Keratinocyte (primary cell): ENCODE results near the gene SNRK. TPM values are rescaled to one million over a fixed set of nuclear protein-coding genes. Genes with fewer than 3 reads are reported as not detected.

ENCODE experiments used
- DNase-seq: peaks from one replicate; pipeline ENCODE4 v3.0.0-alpha.2; 2011; ENCODE audit warnings: low read depth, missing footprints, low spot score
- FAIRE-seq: peaks from 2 replicates; lab custom pipeline; 2011; peaks lifted over from hg19 to GRCh38; lab: Jason Lieb, UNC
- H2AFZ ChIP-seq: 2 replicates; pipeline ENCODE4 v1.6.0; 2012; ENCODE audit warnings: low read length, control low read depth, inconsistent platforms; ENCODE audit not compliant: control insufficient read depth
- H3K27ac ChIP-seq: 2 replicates; pipeline ENCODE4 v1.5.1; 2011; ENCODE audit warnings: low read length; ENCODE audit not compliant: control insufficient read depth, insufficient read depth
- H3K27me3 ChIP-seq: 3 replicates; pipeline ENCODE4 v1.6.0; 2011; ENCODE audit warnings: low read length; ENCODE audit not compliant: control insufficient read depth, insufficient read depth; ENCODE audit errors: extremely low read depth
- H3K36me3 ChIP-seq, 2 experiments: 2 replicates in 1 of 2; 3 replicates in 1 of 2; pipeline ENCODE4 v1.5.1; 2011; ENCODE audit warnings: low read length in 2 of 2, mild to moderate bottlenecking in 1 of 2; ENCODE audit not compliant: control insufficient read depth in 2 of 2, insufficient read depth in 2 of 2; ENCODE audit errors: extremely low read depth in 1 of 2
- H3K4me1 ChIP-seq: 3 replicates; pipeline ENCODE4 v1.5.1; 2011; ENCODE audit warnings: low read length; ENCODE audit not compliant: control insufficient read depth, insufficient read depth; ENCODE audit errors: extremely low read depth
- H3K4me2 ChIP-seq: 3 replicates; pipeline ENCODE4 v1.6.0; 2011; ENCODE audit warnings: low read depth, low read length; ENCODE audit not compliant: control insufficient read depth, insufficient read depth; ENCODE audit errors: extremely low read depth
- H3K4me3 ChIP-seq, 3 experiments: fragments of 200-600 bp in 1 of 3; sonication (generic) in 1 of 3; 2 replicates in 2 of 3; 3 replicates in 1 of 3; pipeline ENCODE4 v1.5.1; 2011 to 2016; ENCODE audit warnings: low read length in 3 of 3, mild to moderate bottlenecking in 3 of 3, control low read depth in 2 of 3, inconsistent platforms in 1 of 3, low read depth in 1 of 3, mixed read lengths in 1 of 3, mixed run types in 1 of 3, moderate library complexity in 1 of 3; ENCODE audit not compliant: control insufficient read depth in 2 of 3, insufficient read depth in 2 of 3; ENCODE audit errors: extremely low read depth in 1 of 3
- H3K79me2 ChIP-seq: 2 replicates; pipeline ENCODE4 v1.6.0; 2012; ENCODE audit warnings: low read length; ENCODE audit not compliant: control insufficient read depth, insufficient read depth
- H3K9ac ChIP-seq: 3 replicates; pipeline ENCODE4 v1.6.0; 2011; ENCODE audit warnings: low read length; ENCODE audit not compliant: control insufficient read depth, insufficient read depth; ENCODE audit errors: extremely low read depth
- H3K9me1 ChIP-seq: 3 replicates; pipeline ENCODE4 v1.6.0; 2011; ENCODE audit warnings: low read length; ENCODE audit not compliant: control insufficient read depth, insufficient read depth; ENCODE audit errors: extremely low read depth
- H3K9me3 ChIP-seq: 2 replicates; pipeline ENCODE4 v1.5.1; 2012; ENCODE audit warnings: low read depth, low read length; ENCODE audit not compliant: control insufficient read depth
- H4K20me1 ChIP-seq: 3 replicates; pipeline ENCODE4 v1.6.0; 2011; ENCODE audit warnings: low read length; ENCODE audit not compliant: control insufficient read depth, insufficient read depth; ENCODE audit errors: extremely low read depth
- CTCF ChIP-seq, 3 experiments: IDR thresholded peaks in 1 of 3; conservative IDR thresholded peaks in 1 of 3; optimal IDR thresholded peaks in 1 of 3; 2 replicates in 2 of 3; 3 replicates in 1 of 3; pipeline versions ENCODE3 to v1.5.1; 2011; ENCODE audit warnings: low read length in 3 of 3, mild to moderate bottlenecking in 3 of 3, moderate library complexity in 2 of 3, control low read depth in 1 of 3, inconsistent platforms in 1 of 3; ENCODE audit not compliant: insufficient read depth in 2 of 3; ENCODE audit errors: extremely low read depth in 1 of 3
- EZH2 ChIP-seq: IDR thresholded peaks from one replicate; pipeline ENCODE4 v1.6.1; 2012; ENCODE audit warnings: inconsistent platforms, mild to moderate bottlenecking, low read length, moderate library complexity
- dilution Hi-C: fragments of 300-500 bp; cut with MboI; formaldehyde crosslinking; loops from one replicate; pipeline ENCODE4 v1.7.0; 2020; ENCODE audit warnings: low sequenced_read_pairs; ENCODE audit not compliant: extremely low pct_ligation_motif_present
- polyA plus RNA-seq, 5 experiments: library from polyadenylated mRNA; depleted of rRNA in 3 of 5; stranded (reverse) in 3 of 5; stranded (forward) in 1 of 5; unstranded in 1 of 5; fragments of >200 nt; gene quantifications; 1 replicate in 1 of 5; 2 replicates in 3 of 5; 3 replicates in 1 of 5; pipeline versions ENCODE4 v1.2.1 to v1.2.3, GENCODE V29; 2011 to 2012; ENCODE audit warnings: missing spikeins in 2 of 5, low read depth in 1 of 5, low replicate concordance in 1 of 5

Gene SNRK
- polyA plus RNA-seq, 1 donor (not counting 4 experiments of a cell fraction or from before 2014, with no cell fraction given) = 15.7 TPM

DNA sequence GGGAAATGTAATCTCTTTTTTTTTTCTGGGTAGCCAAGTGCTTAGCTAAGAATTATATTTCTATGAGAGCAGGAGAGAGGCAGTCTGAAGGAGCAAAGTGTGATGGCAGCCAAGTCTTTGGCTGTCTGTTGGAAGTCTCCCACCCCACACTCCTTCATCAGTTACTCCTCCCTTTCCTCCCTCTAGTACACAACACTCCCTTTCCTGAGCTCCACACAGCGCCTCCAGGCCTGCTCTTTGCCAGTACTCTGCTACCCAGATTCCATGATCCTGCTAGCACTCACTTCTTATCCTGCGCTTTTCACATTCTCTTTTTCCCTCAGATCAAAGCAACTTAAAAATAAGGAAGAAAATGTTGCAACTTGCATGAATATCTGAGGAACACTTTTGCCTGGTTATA lies 37.4 kb upstream of the SNRK start:
- Histone ChIP-seq H3K9ac (no peak overlapping the region), H2AFZ (no peak overlapping the region), H3K4me2 (no peak overlapping the region), H3K9me1 (no peaks in the 10 kb centered on the region), H3K4me1 (no peaks in the 10 kb centered on the region), H3K79me2 (no peaks in the 10 kb centered on the region), H3K27ac (no peak overlapping the region), H4K20me1 (no peaks in the 10 kb centered on the region), H3K9me3 (no peaks in the 10 kb centered on the region), H3K36me3 (no peaks in the 10 kb centered on the region), H3K27me3 (no peaks in the 10 kb centered on the region), H3K4me3 (no peak overlapping the region)
- DNase-seq (no peak), FAIRE-seq (no peak)
- dilution Hi-C loops = no loop called here
- TF ChIP-seq EZH2 (no peak), CTCF (optimal IDR thresholded peaks at IDR 0.05 in 1 of 3, IDR thresholded peaks at IDR 0.05 in 1 of 3, conservative IDR thresholded peaks at IDR 0.05 in 1 of 3; ENCODE audit: extremely low read depth in 1 of 3, insufficient read depth in 2 of 3, low read length in 3 of 3) (no peak)

DNA sequence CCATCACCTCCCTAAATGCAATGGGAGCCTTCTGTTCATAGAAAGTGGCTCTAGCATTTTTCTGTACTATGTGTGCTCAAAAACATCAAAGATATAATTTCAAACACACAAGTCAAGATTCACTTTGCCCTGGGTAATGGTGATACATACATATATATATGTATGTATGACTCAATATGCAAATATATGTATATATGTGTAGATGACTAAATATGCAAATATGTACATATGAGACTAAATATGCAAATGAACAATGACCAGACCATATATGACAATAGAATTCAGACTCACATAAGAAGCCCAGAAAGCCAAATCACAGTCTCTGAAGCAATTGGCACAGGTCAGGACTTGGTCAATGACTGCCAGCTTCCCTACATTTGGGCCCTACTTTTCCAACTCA lies 36.9 kb upstream of the SNRK start:
- no peak overlapping the region for H3K4me3 ChIP-seq
- no peak overlapping the region for H3K27ac ChIP-seq
- H4K20me1 ChIP-seq = no peaks in the 10 kb centered on the region
- no peak overlapping the region for H3K9ac ChIP-seq
- DNase-seq = no peak
- TF ChIP-seq EZH2 (no peak), CTCF (optimal IDR thresholded peaks at IDR 0.05 in 1 of 3, IDR thresholded peaks at IDR 0.05 in 1 of 3, conservative IDR thresholded peaks at IDR 0.05 in 1 of 3; ENCODE audit: extremely low read depth in 1 of 3, insufficient read depth in 2 of 3, low read length in 3 of 3) (no peak)
- H3K4me1 ChIP-seq = no peaks in the 10 kb centered on the region
- H3K4me2 ChIP-seq = no peak overlapping the region
- no peaks in the 10 kb centered on the region for H3K27me3 ChIP-seq
- no peaks in the 10 kb centered on the region for H3K36me3 ChIP-seq
- no peaks in the 10 kb centered on the region for H3K9me1 ChIP-seq
- no peaks in the 10 kb centered on the region for H3K9me3 ChIP-seq
- dilution Hi-C loops = no loop called here
- H2AFZ ChIP-seq = no peak overlapping the region
- FAIRE-seq = no peak
- H3K79me2 ChIP-seq = no peaks in the 10 kb centered on the region
